Fibroblast of pulmonary artery (primary cell): Measurements from ENCODE around the gene AJUBA.

Source experiments
- DNase-seq: peaks from one replicate; pipeline ENCODE4 v3.0.0-alpha.2; 2010; ENCODE audit warnings: low read depth
- H3K4me3 ChIP-seq: replicated peaks from 2 replicates; pipeline ENCODE4 v1.5.1; 2011; ENCODE audit warnings: low read depth, mild to moderate bottlenecking, control low read depth, low read length, moderate library complexity
- TF ChIP-seq, protein P1 (sequence below): IDR thresholded peaks from 2 replicates; pipeline ENCODE4 v1.5.1; 2011; ENCODE audit warnings: mild to moderate bottlenecking, control low read depth, low read length, inconsistent platforms; ENCODE audit errors: missing control alignments

Gene AJUBA

DNA sequence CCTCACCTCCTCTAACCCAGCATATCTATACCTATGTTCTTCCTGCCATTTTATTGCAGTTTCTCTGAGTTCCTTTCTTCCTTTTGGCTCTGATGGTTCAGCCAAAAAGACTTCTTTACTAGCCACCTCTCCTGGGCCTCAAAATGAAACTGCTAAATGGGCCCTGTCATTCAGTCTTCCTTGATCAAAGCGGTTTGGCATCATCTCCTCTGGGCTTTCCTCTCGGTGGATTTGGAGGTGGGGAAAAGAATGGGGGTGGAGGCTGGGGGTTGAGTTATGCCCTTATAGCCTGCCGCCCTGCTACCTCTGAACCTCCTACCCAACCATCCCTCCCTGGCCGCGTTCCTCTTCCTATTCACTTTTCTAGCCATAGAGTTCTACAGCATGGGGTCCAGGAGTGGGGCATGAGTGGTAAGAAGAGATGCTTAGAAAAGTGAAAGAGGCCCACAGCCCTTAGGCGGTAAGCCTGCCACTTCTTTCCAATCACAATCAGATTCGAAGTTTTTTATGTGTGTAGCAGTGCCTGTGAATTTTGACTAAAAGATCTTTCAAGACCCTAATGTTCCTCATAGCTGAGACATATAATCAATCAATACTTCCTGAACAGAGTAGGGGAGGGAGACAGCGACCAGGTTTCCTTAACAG lies 2.5 kb downstream of the AJUBA start:
- TF ChIP-seq, protein P1, sequence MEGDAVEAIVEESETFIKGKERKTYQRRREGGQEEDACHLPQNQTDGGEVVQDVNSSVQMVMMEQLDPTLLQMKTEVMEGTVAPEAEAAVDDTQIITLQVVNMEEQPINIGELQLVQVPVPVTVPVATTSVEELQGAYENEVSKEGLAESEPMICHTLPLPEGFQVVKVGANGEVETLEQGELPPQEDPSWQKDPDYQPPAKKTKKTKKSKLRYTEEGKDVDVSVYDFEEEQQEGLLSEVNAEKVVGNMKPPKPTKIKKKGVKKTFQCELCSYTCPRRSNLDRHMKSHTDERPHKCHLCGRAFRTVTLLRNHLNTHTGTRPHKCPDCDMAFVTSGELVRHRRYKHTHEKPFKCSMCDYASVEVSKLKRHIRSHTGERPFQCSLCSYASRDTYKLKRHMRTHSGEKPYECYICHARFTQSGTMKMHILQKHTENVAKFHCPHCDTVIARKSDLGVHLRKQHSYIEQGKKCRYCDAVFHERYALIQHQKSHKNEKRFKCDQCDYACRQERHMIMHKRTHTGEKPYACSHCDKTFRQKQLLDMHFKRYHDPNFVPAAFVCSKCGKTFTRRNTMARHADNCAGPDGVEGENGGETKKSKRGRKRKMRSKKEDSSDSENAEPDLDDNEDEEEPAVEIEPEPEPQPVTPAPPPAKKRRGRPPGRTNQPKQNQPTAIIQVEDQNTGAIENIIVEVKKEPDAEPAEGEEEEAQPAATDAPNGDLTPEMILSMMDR = no peak
- H3K4me3 ChIP-seq = peak overlapping the region; percentile 81
- DNase-seq = no peak

GRCh38 chr14:22978981-22979671 lies 3.2 kb downstream of the AJUBA start:
- DNase-seq = no peak
- TF ChIP-seq, protein P1 = no peak
- H3K4me3 ChIP-seq = peak overlapping the region; percentile 81

DNA sequence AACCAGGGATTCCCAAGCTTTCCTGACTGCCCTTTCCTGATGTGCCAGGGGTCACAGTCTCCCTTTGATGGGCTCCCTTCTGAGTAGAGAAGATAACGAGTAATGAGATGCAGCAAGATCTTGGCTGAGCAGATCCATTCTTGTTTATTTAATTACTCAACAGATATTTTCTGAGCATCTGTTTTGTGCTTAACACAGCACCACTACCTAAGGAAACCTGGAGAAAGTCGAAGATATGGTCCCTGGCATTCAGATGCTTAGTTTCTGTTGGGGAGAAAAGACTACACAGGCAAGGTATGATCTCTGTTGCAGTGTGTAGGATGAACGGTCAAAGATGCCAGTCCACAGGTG lies 3.9 kb downstream of the AJUBA start:
- no peak for DNase-seq
- no peak overlapping the region for H3K4me3 ChIP-seq
- TF ChIP-seq, protein P1 = no peak

DNA sequence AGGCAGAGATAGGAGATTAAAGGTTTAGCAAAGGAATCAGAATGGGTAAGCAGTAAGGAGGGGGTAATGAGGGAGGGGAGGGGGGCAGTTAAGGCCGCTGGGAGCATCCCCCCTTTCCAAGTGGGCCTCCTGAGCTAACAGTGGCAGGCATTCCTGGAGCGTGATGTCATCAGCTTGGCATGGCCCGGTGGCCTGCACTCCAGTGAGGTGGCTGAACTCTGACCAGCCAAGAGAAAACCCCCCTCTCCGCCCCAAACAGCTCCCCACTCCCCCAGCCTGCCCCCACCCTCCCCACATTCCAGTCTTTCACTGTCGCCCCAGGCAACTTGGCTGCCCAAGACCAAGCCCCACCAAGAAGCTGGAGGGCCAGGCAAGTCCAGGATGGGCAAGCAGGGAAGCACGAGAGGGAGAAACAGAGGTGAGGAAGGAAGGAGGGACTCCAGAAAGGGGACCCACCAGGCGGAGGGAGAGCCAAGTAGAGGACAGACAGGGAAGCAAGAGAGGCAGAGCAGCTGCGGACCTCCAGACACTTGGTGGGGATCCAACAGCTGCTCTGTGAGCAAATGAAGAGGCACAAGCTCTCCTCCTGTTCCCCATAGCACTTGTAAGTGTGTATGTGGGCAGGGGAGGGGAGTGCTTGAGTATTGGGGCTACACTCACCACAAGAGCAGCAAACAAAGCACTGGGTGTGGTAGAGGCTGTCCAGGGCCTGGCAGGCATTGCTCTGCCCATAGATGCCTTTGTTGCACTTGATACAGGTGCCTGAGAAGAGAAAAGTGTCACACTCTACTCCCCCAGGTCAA lies 4.5 kb downstream of the AJUBA start:
- DNase-seq = peak; percentile 79
- TF ChIP-seq, protein P1 = no peak
- H3K4me3 ChIP-seq = no peak overlapping the region

GRCh38 chr14:22977434-22977683 lies 5.0 kb downstream of the AJUBA start:
- no peak for DNase-seq
- H3K4me3 ChIP-seq = no peak overlapping the region
- TF ChIP-seq, protein P1 = no peak

DNA sequence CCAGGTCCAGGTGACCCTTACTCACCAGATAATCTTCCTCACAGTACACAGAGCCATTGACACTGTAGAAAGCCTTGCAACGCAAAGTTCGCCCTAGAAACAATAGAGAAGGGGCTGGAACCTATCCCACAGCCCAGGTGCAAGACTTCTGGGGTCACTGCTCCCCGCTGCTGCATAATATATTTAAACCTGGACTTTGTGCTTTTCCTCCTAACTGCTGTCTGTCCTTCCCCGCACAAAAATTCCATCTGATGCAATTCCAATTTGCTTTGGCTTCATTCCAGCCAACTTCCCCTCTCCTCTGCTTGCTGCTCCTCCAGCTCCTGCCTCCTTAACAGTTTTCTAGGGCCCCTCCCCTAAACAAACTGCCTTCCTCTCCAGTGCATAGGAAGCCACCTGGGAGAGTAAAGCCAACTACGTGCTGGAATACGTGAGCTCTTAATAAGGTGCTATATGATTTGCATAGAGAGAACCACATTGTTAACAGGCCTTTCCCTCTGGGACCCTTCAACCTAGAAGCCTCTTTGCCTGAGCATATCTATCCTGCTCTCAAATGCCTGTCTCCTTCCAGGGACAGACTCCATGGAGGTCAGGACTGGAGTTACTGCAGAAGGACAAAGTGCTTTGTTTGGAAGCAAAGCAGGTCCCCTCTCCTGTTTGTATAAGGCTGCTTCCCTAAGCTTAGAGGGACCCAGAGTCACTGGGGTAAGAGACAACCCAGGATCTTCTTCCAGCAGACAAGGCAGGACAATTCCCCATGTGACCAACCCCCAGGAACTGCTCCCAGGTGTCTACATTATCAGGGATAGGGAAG lies 5.5 kb downstream of the AJUBA start:
- H3K4me3 ChIP-seq = no peak overlapping the region
- peak; percentile 79 for DNase-seq
- TF ChIP-seq, protein P1 = no peak
